MV-4-11 (cell line): ENCODE data around the gene AGPAT2.
A peak's percentile ranks its signal among the peaks of the same experiment; 100 is the strongest.

Experiments
- DNase-seq: peaks from one replicate; lab custom pipeline; 2025; lab: John Stamatoyannopoulos, UW

Gene AGPAT2

GRCh38 chr9:136686794-136687711, at the start of gene AGPAT2:
Gene AGPAT2 (minus strand): TSS chr9:136687457. CDS start chr9:136687357, 100 bp downstream.
- peak; percentile 70 for DNase-seq

- no peak for DNase-seq
Measured at GRCh38 chr9:136735812-136736480, 48.7 kb upstream of the AGPAT2 start.

DNA sequence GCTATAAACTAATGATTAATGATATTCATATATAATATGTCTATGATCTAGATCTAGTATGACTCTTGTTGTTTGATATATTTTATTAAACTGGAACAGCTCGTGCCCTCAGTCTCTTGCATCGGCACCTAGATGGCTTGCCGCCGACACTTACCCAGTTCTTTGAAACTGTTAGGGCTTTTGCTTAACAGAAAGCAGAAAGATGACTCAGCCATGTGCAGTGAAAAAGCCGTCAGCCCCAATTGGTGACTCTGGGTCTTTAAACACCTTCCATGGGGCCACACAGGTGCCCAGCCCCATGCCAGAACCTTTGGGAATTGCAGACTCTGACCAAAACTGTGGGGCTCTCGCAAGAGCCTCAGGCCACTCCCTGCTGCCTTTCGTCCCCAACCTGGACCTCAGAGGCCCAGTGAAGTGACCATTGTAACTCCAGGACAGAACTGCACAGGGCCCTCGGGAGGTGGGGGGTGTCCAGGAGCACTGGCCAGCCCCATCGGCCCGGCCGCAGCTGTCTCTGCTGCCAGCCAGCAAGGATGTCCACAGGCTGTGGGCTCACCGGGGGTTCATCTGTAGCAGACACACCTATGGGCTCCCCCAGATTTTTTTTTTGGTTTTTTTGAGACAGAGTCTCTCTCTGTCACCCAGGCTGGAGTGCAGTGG, 47.7 kb upstream of the AGPAT2 start:
- no peak for DNase-seq

GRCh38 chr9:136733611-136734010, 46.4 kb upstream of the AGPAT2 start:
- DNase-seq = no peak

DNA sequence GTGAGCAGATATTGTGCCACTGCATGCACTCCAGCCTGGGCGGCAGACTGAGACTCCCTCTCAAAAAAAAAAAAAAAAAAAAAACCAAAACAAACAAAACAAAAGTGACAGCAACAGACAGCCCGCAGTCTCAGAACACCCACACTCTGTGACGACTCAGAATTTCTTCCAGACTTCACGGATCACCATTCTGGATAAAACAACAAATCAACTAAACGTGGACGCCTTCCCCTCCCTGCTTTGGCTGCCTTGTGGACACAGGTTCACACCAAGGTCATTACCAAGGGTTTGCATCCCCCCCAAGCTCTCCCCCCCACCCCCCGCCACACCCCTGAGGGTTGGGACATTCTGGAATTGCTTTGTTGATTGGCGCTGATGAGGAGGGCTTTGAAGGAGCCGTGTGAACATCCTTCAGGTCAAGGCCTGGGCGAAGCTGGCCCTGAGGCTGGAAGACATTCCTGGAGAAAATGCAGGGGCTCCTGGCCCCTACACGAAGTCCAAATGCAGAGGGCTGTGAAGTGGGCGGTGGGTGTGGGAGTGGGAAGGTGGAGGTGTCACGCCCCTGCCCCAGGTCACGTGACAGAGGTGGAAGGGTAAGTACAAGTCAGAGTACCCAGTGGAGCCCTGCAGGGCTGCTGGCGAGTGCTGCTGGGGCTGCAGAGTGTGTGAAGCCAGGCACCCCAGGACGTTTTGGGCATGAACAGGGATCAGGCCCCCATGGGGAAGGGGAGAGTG, 45.4 kb upstream of the AGPAT2 start:
- DNase-seq = no peak

GRCh38 chr9:136729926-136730325, 42.7 kb upstream of the AGPAT2 start:
- no peak for DNase-seq

GRCh38 chr9:136729144-136729543, 41.9 kb upstream of the AGPAT2 start:
- no peak for DNase-seq

DNA sequence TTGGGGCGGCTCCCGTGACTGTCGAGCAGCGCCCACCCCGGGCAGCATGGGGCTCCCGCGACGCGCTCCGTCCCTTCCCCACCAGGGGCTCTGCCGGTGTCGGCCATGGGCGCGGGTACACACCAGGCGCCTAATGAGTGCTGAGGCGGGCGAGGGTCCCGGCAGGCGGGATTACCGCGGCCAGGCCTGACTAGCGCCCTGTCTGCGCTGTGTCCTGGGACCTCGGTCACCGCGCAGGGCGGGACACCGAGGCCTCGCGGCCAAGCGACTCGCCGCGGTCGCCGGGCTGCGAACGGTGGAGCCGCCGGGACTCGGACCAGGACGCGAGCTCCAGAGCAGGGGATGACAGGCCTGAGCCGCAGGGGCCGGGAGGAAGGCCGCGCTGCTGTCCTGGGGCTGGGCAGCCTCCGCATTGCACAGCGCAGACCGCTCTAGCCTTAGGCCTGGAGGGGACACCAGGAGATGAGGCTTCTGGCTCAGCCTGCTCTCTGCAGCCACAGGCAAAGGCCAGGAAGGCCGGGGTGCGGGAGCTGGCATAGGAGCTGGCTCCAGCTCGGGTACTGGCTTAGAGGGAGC, 41.4 kb upstream of the AGPAT2 start:
- DNase-seq = no peak

- peak; percentile 77 for DNase-seq
Measured at GRCh38 chr9:136728080-136728547, 40.9 kb upstream of the AGPAT2 start.

DNA sequence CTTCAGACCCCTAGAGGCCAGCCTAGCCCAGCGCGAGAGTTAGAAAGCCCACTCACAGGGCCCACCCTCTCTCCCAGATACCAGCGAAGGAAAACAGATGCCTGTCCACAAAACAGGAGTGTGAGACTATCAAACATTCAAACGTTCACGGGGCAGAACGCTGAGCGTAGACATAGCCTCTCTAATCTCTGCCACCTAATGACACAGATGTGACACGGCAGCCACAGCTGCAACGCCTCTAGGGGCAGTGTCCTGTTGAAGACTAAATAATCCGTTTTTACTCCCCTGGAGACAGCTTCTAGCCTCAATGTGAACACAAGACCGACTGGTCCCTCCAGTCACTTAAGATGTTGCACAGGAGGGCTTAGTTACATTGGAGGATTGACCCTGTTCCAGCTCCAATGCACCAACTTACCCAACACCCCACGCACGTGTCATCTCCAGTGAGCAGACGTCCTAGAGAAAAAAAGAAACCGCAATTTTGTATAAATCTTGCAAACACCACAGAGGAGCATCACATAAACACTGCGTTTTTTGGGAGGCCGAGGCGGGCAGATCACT, 39.5 kb upstream of the AGPAT2 start:
- peak; percentile 38 for DNase-seq

GRCh38 chr9:136726118-136726517, 38.9 kb upstream of the AGPAT2 start:
- DNase-seq = no peak

DNA sequence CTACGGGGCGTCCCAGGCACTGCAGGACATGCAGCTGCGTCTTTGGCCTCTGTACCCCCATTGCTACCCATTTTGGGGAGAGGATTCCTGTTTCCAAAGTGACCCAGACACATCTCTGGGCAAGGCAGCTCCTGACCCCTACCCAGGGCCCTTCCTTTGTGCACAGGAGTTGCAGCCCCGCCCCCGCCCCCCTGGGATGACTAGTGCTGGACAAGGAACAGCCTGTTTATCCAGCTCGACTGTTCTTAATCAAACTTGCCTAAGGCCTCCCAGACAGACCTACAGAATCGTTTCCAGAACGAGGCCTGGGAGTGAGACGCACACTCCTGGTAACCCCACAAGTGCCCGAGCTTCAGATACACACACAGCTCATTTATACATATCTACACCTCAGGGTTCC, 38.4 kb upstream of the AGPAT2 start:
- DNase-seq = no peak

DNA sequence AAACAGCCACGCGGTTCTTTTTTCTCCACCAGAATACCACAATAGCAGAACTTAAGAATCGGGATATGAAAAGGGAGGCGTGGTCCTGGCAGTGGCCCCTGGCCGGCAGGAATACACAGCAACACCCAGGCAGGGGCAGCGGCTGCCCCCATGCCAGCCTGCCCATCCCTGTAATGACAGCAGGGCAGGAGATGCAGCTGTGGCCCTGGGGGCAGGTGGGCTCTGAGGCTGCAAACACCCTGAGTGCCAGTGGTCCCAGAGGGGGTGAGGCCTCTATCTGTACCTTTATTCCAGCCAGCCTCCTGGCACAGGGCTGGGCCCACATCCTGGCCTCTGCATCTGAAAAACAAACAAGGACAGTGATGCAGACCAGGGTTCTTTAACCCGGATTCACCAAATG, 37.5 kb upstream of the AGPAT2 start:
- no peak for DNase-seq

DNA sequence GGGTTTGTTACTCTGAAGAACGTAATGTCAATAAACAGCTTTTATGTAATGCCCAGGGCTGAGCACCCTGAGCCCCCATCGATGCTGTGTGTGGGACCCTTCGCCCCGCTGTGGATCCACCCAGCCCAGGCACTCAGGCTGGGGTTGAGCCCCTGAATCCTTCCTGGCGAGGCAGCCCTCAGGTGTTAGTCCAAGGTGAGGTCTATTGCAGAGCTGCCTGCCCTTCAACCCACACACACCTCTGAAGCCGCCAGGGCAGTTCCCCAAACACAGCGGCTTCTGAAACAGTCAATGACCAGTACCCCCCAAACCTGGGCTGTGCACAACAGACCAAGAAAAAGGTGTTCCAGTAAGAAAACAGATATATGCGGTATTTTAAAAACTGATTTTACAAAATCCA, 36.7 kb upstream of the AGPAT2 start:
- DNase-seq = no peak

DNA sequence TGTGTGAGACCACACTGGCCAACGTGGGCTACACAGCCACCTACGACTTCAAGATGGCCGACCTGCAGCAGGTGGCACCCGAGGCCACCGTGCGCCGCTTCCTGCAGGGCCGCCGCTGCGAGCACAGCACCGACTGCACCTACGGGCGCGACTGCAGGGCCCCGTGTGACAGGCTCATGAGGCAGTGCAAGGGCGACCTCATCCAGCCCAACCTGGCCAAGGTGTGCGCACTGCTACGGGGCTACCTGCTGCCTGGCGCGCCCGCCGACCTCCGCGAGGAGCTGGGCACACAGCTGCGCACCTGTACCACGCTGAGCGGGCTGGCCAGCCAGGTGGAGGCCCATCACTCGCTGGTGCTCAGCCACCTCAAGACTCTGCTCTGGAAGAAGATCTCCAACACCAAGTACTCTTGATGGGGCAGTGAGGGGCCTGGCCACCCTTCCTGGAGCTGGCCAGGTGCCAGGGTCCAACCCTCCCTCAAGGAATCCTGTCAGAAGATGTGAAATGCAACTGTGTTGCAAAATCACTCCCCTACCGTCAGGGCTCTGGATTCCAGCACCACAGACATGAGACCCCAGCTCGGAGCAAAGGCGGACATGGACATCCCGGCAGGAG, 36.2 kb upstream of the AGPAT2 start:
- DNase-seq = no peak

DNA sequence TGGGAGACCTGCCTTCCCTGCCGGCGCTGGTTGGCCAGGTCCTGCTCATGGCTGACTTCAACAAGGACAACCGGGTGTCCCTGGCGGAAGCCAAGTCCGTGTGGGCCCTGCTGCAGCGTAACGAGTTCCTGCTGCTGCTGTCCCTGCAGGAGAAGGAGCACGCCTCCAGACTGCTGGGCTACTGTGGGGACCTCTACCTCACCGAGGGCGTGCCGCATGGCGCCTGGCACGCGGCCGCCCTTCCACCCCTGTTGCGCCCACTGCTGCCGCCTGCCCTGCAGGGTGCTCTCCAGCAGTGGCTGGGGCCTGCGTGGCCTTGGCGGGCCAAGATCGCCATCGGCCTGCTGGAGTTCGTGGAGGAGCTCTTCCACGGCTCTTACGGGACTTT, 35.7 kb upstream of the AGPAT2 start:
- DNase-seq = peak; percentile 46

GRCh38 chr9:136722093-136722968, 35.1 kb upstream of the AGPAT2 start:
- no peak for DNase-seq

DNA sequence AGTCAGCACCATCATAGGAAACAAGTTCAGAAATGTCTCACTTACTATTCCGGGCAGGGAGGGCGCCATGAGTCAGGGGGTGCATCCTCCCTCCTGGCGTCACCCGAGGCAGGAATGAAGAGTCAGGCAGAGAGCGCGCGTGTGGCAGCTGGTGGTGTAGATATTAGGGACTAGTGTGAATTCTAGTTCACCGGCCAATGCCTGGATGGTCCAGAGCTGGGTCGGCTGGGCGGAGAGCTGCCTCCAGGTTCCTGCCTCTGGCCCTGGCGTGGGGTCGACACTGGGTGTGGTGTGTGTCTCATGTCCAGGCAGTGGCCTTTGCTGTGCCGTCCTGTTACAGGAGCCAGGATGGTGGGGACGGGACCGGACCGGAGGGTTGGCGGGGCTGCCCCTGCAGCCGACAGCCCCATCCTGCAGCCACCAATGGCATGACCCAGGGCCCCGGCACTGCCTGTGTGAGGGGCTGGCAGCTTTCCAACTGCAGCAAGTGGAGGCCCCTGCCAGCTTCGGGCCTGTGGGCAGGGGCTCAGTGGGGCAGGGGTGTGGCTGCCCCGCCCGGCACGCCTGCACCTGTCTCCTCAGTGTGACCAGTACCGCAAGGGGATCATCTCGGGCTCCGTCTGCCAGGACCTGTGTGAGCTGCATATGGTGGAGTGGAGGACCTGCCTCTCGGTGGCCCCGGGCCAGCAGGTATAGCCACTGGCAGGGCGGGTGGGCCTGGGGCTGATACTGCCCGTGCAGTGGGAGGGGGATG, 34.3 kb upstream of the AGPAT2 start:
- peak; percentile 33 for DNase-seq

GRCh38 chr9:136720898-136721338, 33.7 kb upstream of the AGPAT2 start:
- DNase-seq = no peak
